ENCODE data around the gene M6PR.

Gene M6PR

GRCh38 chr12:8912914-8913313 lies 36.5 kb downstream of the M6PR start:
- no peak for DNase-seq

- no peak for DNase-seq
Measured at GRCh38 chr12:8911606-8912268, 37.7 kb downstream of the M6PR start.

DNA sequence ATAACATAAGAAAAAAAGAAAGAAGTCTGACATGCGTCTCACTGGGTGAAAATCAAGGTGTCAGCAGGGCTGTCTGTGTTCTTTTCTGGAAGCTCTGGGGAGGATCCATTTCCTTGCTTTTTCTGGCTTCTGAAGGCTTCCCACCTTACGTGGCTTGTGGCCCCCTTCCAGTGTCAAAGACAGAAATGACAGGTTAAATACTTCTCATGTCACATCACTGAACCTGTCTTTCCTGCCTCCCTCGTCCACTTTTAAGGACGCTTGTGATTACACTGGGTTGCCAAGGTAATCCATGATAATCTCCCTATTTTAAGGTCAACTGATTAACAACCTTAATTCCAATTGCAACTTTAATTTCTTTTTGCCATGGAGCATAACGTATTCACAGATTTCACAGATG lies 39.7 kb downstream of the M6PR start:
- no peak for DNase-seq

- no peak for DNase-seq
Measured at GRCh38 chr12:8907513-8907912, 41.9 kb downstream of the M6PR start.

DNA sequence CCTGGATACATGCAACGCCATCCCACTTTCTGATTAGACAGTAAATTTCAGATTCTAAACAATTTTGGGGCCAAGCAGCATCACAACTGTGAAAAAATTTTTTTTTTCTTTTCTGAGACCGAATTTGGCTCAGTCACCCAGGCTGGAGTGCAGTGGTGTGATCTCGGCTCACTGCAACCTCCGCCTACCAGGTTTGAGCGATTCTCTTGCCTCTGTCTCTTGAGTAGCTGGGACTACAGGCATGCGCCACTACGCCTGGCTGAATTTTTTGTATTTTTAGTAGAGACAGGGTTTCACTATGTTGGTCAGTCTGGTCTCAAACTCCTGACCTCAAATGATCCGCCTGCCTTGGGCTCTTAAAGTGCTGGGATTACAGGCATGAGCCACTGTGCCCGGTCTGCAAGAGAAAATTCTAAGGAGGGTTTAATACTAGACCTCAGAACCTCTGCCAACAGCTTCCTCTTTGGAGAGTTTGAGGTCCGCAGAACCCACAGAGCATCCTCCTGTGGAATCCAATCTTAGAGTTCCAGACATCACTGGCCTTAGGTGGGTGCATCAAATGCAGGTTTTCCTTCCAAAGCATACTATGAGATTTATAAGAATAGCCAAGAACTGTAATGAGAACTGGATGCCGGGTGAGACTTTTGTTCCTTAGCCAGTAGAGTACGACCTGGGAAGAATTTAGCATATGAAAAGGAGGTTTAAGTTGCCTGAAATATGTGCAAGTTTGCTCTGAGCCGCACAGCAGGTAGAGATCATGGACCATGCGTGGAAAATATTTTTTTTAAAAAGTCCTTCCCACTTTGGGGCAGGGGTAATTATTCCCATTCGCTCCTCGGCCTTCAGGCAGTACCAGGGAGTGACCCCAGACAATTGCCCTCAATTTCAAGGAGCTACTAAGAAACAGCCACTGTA lies 42.9 kb downstream of the M6PR start:
- DNase-seq, result no peak

- DNase-seq, result no peak
Measured at GRCh38 chr12:8905546-8905945, 43.9 kb downstream of the M6PR start.

GRCh38 chr12:8904665-8905064 lies 44.8 kb downstream of the M6PR start:
- DNase-seq, result no peak

DNA sequence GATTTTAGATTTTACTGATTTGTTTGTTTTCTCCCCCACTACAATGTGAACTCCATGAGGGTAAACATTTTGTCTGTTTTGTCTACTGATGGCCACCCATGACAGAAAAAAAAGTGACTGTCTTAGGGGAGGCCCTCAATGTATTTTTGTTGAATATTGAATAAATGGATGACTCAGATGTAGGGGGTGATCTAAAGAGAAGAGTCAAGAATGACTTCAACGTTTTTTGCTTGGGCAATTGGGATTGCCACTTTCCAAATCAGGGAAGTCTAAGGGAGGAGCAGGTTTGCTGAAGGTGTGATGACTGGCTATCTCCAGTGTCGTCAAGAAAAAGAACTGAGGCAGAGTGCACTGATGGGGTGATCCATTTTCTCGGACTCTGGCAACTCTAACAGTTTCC lies 45.8 kb downstream of the M6PR start:
- peak in 1 of 4 experiments; percentile 23 for DNase-seq

- DNase-seq, result peak; percentile 83 to 96 (median 92)
Measured at GRCh38 chr12:8902703-8903102, 46.7 kb downstream of the M6PR start.

- peak; percentile 37 to 70 (median 50) for DNase-seq
Measured at GRCh38 chr12:8899830-8900229, 49.6 kb downstream of the M6PR start.

DNA sequence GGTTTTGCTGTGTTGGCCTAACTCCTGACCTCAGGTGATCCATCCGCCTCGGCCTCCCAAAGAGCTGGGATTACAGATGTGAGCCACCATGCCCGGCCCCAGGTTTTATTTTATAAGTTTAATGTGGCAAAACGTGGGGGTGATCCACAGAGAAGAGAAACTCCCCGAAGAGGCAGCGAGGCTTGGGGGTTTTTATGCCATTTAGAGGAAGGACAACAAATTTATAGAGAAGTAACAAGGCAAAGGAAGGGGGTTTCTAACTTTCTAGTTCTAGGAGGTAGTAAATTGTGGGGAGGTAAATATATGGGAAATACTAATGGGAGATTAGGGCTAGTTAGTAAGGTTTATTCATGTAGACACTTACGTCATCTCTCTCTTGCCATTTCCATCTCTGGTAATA lies 52.4 kb downstream of the M6PR start:
- DNase-seq, result no peak

GRCh38 chr12:8894986-8895385 lies 54.5 kb downstream of the M6PR start:
- no peak for DNase-seq

GRCh38 chr12:8894378-8894777 lies 55.1 kb downstream of the M6PR start:
- DNase-seq, result no peak

DNA sequence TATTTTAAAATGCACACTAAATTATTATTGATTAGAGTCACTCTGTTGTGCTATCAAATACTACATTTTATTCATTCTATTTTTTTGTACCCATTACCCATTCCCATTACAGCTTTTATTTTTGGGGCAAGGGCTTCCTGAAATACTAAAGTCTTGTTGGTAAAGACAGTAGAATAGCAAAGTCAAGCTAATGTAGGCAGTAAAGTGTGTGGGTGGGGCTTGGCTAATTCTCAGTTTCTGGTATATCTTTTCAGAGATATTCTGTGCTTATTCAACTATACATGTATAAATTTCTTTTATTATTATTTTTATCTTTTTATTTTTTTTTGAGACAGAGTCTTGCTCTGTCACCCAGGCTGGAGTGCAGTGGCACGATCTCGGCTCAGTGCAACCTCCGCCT lies 57.5 kb downstream of the M6PR start:
- DNase-seq, result peak in 3 of 4 experiments; percentile 41 to 60 (median 60)

Measured in suppressor macrophage (primary cell).